GM12892 (cell line): Measurements from ENCODE around the gene APEH.

Experiments
- POLR2A ChIP-seq: IDR thresholded peaks from 2 replicates; pipeline ENCODE4 v1.6.1; 2011; ENCODE audit warnings: low read depth, low read length, control low read depth
- POLR2AphosphoS5 ChIP-seq: IDR thresholded peaks from 2 replicates; pipeline ENCODE4 v1.6.1; 2011; ENCODE audit warnings: low read depth, low read length, control low read depth
- TAF1 ChIP-seq: IDR thresholded peaks from 2 replicates; pipeline ENCODE4 v1.6.1; 2011; ENCODE audit warnings: low read depth, mild to moderate bottlenecking, control low read depth, low read length, borderline replicate concordance

DNA sequence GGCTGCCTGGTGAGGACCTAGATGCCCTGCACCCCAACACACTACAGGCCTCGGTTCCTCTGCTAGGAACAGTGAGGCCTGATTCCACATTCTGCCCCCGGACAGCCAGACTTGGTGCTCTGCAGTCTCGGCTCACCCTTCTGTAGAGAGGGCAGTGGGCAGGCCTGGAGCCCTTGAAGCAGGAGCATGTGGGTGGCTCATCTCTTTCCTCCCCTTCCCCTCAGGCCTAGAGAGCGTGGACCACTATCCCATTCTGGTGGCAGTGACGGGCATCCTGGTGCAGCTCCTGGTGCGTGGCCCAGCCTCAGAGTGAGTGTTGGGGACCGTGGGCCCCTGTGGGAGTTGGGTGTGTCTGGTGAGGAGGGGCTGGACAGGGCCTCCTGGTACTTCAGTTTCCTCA is 42.0 kb downstream of the APEH start:
- no peak for TF ChIP-seq POLR2A
- TF ChIP-seq POLR2AphosphoS5, result no peak
- no peak for TF ChIP-seq TAF1
